ENCODE measurements around the gene OSBPL2. TPM values are rescaled to one million over a fixed set of nuclear protein-coding genes. Genes with fewer than 3 reads are reported as not detected.

OSBPL2 gene
- total RNA-seq, 4 donors from 2014 or later = 46.9 to 60.8 (median 50.8) TPM

GRCh38 chr20:62267543-62267942 lies 29.2 kb downstream of the OSBPL2 start:
- H3K27me3 ChIP-seq = no peaks in the 10 kb centered on the region
- H3K9me3 ChIP-seq = no peaks in the 10 kb centered on the region
- no peak for DNase-seq
- TF ChIP-seq POLR2A (IDR thresholded peaks at IDR 0.05) = no peak
- no peak for TF ChIP-seq CTCF (IDR thresholded peaks at IDR 0.05)
- peaks cover 25 to 29% of the 10 kb centered on the region in 2 donors for H3K36me3 ChIP-seq
- intact Hi-C loops (cut with DNase I) = no loop called here
- H3K27ac ChIP-seq = no peak overlapping the region
- H3K4me3 ChIP-seq (replicated peaks in 1 of 3) = no peak overlapping the region
- WGBS, 2 donors = 88 to 93% methylated on average over 10 of the region's 10 CpGs
- no peaks in the 10 kb centered on the region for H3K4me1 ChIP-seq

- 85% methylated on average over 7 of the region's 7 CpGs for WGBS, 2 donors
- H3K36me3 ChIP-seq = peaks cover 31 to 33% of the 10 kb centered on the region in 2 donors
- no peak for TF ChIP-seq CTCF (IDR thresholded peaks at IDR 0.05)
- TF ChIP-seq POLR2A (IDR thresholded peaks at IDR 0.05) = no peak
- H3K27ac ChIP-seq = no peak overlapping the region
- no peaks in the 10 kb centered on the region for H3K4me1 ChIP-seq
- no peak overlapping the region for H3K4me3 ChIP-seq (replicated peaks in 1 of 3)
- no peak for DNase-seq
- no peaks in the 10 kb centered on the region for H3K27me3 ChIP-seq
- intact Hi-C loops (cut with DNase I) = no loop called here
- H3K9me3 ChIP-seq = no peaks in the 10 kb centered on the region
Measured at GRCh38 chr20:62268228-62268900, 30.0 kb downstream of the OSBPL2 start.

- no peaks in the 10 kb centered on the region for H3K27me3 ChIP-seq
- DNase-seq = no peak
- no peaks in the 10 kb centered on the region for H3K9me3 ChIP-seq
- H3K27ac ChIP-seq = no peak overlapping the region
- H3K36me3 ChIP-seq = peaks cover 31 to 33% of the 10 kb centered on the region in 2 donors
- 93 to 94% methylated on average over 14 of the region's 14 CpGs for WGBS, 2 donors
- H3K4me1 ChIP-seq = peaks cover 4 to 5% of the 10 kb centered on the region in 2 donors
- no peak for TF ChIP-seq POLR2A (IDR thresholded peaks at IDR 0.05)
- no peak for TF ChIP-seq CTCF (IDR thresholded peaks at IDR 0.05)
- H3K4me3 ChIP-seq (replicated peaks in 1 of 3) = no peak overlapping the region
- intact Hi-C loops (cut with DNase I) = no loop called here
Measured at GRCh38 chr20:62269378-62269777, 31.1 kb downstream of the OSBPL2 start.

- H3K4me3 ChIP-seq (replicated peaks in 1 of 3) = no peak overlapping the region
- 93 to 97% methylated on average over 16 to 17 of the region's 17 CpGs for WGBS, 2 donors
- DNase-seq = no peak
- intact Hi-C loops (cut with DNase I) = no loop called here
- peaks cover 5 to 9% of the 10 kb centered on the region in 2 donors for H3K4me1 ChIP-seq
- no peaks in the 10 kb centered on the region for H3K9me3 ChIP-seq
- TF ChIP-seq POLR2A (IDR thresholded peaks at IDR 0.05) (no peak), CTCF (IDR thresholded peaks at IDR 0.05) (no peak)
- no peak overlapping the region for H3K27ac ChIP-seq
- H3K27me3 ChIP-seq = no peaks in the 10 kb centered on the region
- peaks cover 26 to 29% of the 10 kb centered on the region in 2 donors for H3K36me3 ChIP-seq
Measured at GRCh38 chr20:62269871-62270270, 31.6 kb downstream of the OSBPL2 start.

- Histone ChIP-seq H3K27ac (no peak overlapping the region), H3K36me3 (peaks cover 21 to 23% of the 10 kb centered on the region in 2 donors), H3K4me1 (peaks cover 23 to 24% of the 10 kb centered on the region in 2 donors), H3K4me3 (replicated peaks in 1 of 3) (no peak overlapping the region), H3K9me3 (no peaks in the 10 kb centered on the region), H3K27me3 (no peaks in the 10 kb centered on the region)
- intact Hi-C loops (cut with DNase I) = no loop called here
- WGBS, 2 donors = 88 to 100% methylated on average over 4 to 8 of the region's 10 CpGs
- DNase-seq = no peak
- TF ChIP-seq POLR2A (IDR thresholded peaks at IDR 0.05) (no peak), CTCF (IDR thresholded peaks at IDR 0.05) (no peak)
Measured at GRCh38 chr20:62272200-62272599, 33.9 kb downstream of the OSBPL2 start.
